ENCODE measurements around the gene TBX4. TPM values are rescaled to one million over a fixed set of nuclear protein-coding genes. Genes with fewer than 3 reads are reported as not detected.

Gene TBX4
- total RNA-seq, 1 experiment from 2014 or later = not detected

DNA sequence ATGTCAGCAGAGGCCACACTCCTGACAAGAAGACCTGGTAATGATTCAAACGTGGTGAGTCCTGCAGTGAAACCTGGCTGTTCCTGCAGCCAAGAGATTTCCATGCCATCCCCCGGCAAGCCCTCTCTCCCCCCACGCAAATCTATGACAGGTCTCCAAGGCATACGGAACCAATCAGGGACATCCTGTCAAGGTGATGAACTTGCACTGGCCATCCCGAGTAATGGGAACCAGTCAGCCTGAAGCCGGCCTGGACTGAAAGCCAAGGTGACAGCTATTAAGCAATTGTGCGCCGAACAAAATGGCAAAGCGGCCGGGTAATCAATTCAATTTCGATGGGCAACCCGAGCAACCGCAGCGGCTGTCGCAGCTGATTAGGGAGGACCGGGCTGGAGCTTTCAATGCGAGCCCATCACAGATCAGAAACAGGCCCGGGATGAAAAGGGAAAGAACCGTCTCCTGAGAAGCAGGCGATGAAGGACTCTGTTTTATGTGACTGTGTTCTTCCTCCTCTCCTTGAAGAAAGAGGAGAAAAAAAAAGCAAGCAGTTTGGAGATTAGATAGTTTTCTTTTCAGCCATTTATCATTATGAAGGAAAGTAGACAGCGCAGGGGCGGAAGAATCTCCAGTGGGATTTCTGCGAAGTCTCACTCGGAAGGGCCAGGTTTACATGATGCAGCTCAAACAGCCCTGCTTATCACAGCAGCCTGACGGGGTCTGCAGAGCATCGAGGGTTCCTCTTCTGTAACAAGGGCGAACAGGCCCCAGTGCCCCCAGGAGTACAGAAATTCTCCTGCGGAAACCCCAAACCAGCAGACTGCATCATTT, 35.2 kb downstream of the TBX4 start:
- Histone ChIP-seq H3K9me3 (ENCODE audit: low read length) (no peaks in the 10 kb centered on the region), H3K36me3 (ENCODE audit: low read depth, low read length) (no peaks in the 10 kb centered on the region), H3K9me2 (replicated peaks; ENCODE audit: low read length) (no peaks in the 10 kb centered on the region), H2AFZ (ENCODE audit: low read length) (no peak overlapping the region), H3K27ac (ENCODE audit: low read length) (no peak overlapping the region), H3K4me2 (ENCODE audit: low read length) (no peak overlapping the region), H3K4me3 (ENCODE audit: low read length) (no peak overlapping the region), H3K27me3 (ENCODE audit: low read length) (no peaks in the 10 kb centered on the region), H3K9ac (ENCODE audit: low read length) (no peak overlapping the region), H4K20me1 (ENCODE audit: low read length) (no peaks in the 10 kb centered on the region), H3F3A (ENCODE audit: low read length, unreplicated experiment) (no peaks in the 10 kb centered on the region), H3K4me1 (ENCODE audit: insufficient read depth, low read length) (0 out of 2 replicates have a peak, but pooled peaks cover 8% of the 10 kb centered on the region), H3K79me2 (ENCODE audit: low read length) (no peaks in the 10 kb centered on the region)
- TF ChIP-seq EZH2phosphoT487 (IDR thresholded peaks at IDR 0.05; ENCODE audit: borderline replicate concordance, low read length) = no peak
- TF ChIP-seq, protein P1, sequence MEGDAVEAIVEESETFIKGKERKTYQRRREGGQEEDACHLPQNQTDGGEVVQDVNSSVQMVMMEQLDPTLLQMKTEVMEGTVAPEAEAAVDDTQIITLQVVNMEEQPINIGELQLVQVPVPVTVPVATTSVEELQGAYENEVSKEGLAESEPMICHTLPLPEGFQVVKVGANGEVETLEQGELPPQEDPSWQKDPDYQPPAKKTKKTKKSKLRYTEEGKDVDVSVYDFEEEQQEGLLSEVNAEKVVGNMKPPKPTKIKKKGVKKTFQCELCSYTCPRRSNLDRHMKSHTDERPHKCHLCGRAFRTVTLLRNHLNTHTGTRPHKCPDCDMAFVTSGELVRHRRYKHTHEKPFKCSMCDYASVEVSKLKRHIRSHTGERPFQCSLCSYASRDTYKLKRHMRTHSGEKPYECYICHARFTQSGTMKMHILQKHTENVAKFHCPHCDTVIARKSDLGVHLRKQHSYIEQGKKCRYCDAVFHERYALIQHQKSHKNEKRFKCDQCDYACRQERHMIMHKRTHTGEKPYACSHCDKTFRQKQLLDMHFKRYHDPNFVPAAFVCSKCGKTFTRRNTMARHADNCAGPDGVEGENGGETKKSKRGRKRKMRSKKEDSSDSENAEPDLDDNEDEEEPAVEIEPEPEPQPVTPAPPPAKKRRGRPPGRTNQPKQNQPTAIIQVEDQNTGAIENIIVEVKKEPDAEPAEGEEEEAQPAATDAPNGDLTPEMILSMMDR (conservative IDR thresholded peaks at IDR 0.05; ENCODE audit: low read depth, low read length) = no peak
- no peak for TF ChIP-seq EZH2 (IDR thresholded peaks at IDR 0.05; ENCODE audit: low read length, unreplicated experiment)
- intact Hi-C loops (cut with micrococcal nuclease) = no loop called here
- ChIA-PET POLR2A (ENCODE audit: unreplicated experiment) (no interaction called here), CTCF (no interaction called here)
- DNase-seq = no peak
- no peak for ATAC-seq
- BruUV-seq (replicated peaks) = no TSS peak

DNA sequence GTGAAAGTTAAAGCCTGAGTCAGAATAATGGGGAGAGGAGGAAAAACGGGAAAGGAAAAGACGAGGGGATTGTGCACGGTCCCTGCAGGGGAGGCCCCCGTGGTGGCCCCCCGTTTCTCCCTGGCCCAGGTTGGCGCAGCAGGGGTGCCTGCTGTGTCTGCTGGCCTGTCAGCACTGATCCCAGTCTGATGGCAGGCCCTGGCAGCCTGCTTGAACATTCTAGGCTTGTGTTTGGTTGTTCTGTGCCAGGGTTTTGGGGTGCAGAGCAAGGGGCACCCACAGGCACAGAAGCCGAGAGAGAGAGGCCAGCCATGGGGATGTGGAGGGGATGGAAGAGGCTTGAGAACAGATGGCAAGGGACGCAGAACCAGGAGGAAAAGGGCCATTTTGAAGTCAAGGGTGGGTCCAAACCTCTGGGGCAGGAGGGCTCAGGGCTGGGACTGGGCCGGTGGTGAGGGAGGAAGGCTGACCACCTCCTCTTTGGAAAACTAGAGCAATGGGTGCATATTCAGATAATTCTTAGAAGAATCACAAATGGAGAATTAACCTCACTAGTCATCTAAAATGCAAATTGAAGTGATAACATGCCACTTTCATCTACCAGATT, 35.9 kb downstream of the TBX4 start:
- TF ChIP-seq EZH2 (IDR thresholded peaks at IDR 0.05; ENCODE audit: low read length, unreplicated experiment) = no peak
- TF ChIP-seq, protein P1 (conservative IDR thresholded peaks at IDR 0.05; ENCODE audit: low read depth, low read length) = no peak
- TF ChIP-seq EZH2phosphoT487 (IDR thresholded peaks at IDR 0.05; ENCODE audit: borderline replicate concordance, low read length) = no peak
- Histone ChIP-seq H2AFZ (ENCODE audit: low read length) (no peak overlapping the region), H3K9me2 (replicated peaks; ENCODE audit: low read length) (no peaks in the 10 kb centered on the region), H3K9me3 (ENCODE audit: low read length) (no peaks in the 10 kb centered on the region), H3K79me2 (ENCODE audit: low read length) (no peaks in the 10 kb centered on the region), H3K4me3 (ENCODE audit: low read length) (no peak overlapping the region), H4K20me1 (ENCODE audit: low read length) (no peaks in the 10 kb centered on the region), H3K9ac (ENCODE audit: low read length) (no peak overlapping the region), H3K27ac (ENCODE audit: low read length) (no peak overlapping the region), H3K27me3 (ENCODE audit: low read length) (no peaks in the 10 kb centered on the region), H3K36me3 (ENCODE audit: low read depth, low read length) (no peaks in the 10 kb centered on the region), H3K4me2 (ENCODE audit: low read length) (no peak overlapping the region), H3K4me1 (ENCODE audit: insufficient read depth, low read length) (0 out of 2 replicates have a peak, but pooled peaks cover 8% of the 10 kb centered on the region), H3F3A (ENCODE audit: low read length, unreplicated experiment) (no peaks in the 10 kb centered on the region)
- ChIA-PET POLR2A (ENCODE audit: unreplicated experiment) (no interaction called here), CTCF (no interaction called here)
- DNase-seq (no peak), ATAC-seq (no peak)
- intact Hi-C loops (cut with micrococcal nuclease) = no loop called here
- no TSS peak for BruUV-seq (replicated peaks)

All from PC-3 (cell line).